GM19455 (cell line): ENCODE measurements around the gene MED10.

Experiments
- ATAC-seq: cut with Tn5 transposase; IDR thresholded peaks from one replicate; pipeline ENCODE4 v1.9.1; 2021; ENCODE audit not compliant: unreplicated experiment

MED10 gene, protein sequence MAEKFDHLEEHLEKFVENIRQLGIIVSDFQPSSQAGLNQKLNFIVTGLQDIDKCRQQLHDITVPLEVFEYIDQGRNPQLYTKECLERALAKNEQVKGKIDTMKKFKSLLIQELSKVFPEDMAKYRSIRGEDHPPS

DNA sequence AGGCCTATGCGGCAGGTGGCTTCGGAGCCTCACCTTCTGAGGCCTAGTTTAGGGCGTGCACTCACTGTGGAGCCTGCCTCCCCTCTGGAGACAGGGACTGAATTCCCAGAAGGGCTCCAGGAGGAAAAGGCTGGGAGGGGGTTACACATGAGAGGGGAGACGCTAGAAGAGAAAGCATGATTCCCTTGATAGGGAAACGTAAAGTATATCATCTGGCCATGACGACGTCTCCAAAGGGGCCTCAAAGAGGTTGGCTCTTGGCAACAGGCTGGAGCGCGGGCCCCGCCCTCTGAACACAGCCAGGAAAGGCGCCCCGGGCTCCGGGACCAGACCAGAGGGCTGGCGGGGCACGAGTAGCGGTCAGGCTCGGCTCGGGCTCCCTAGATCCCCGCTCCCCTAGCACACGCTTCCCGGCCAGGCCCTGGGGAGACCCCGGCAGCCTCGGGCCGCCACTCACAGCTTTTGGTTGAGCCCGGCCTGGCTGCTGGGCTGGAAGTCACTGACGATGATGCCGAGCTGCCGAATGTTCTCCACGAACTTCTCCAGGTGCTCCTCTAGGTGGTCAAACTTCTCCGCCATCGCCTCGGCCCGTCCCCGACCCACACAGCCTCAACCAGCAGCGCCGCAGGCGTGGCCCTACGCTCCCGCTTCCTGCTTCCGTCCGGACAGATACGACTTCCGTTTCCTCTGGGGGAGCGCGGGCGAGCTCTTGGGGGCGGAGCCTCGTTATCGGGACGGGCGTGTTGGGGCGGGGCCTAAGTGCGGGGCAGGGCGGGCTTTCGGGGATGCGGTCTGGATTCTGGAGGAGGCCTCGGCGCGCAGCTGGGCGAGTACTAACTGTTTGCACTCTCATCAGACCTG lies at the start of gene MED10:
Gene MED10, minus strand, starts transcription at position 643 of the 861 bp plus-strand sequence. Its CDS starts 64 bp downstream, at position 579.
- ATAC-seq, result peak; percentile 97

GRCh38 chr5:6427694-6428093 lies 49.3 kb upstream of the MED10 start:
- ATAC-seq, result no peak

GRCh38 chr5:6424700-6425099 lies 46.4 kb upstream of the MED10 start:
- no peak for ATAC-seq

DNA sequence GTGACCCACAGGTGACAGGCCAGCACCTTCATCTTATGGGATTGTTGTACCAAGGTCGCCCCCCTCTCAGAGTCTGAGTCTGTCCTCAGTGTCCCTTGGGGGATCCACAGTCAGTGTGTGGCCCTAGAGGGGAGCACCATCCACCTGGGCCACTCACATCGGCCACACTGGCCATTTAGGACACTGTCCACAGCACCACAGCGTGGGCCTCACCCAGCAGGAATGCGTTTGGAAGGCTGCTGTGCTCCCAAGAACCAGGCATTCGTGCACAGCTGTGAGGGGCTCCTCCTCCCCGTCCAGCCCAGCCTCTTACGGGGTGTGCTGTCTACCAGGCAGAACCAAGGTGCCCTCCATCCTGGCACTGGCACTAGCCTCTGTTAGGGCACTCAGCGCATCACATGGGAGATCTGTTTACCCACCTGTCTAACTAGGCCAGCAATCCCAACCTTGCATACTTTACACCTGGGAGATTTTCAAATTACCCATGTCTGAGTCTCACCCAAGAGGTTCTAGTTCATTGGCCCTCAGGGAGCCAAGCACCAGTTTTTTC lies 45.8 kb upstream of the MED10 start:
- no peak for ATAC-seq

DNA sequence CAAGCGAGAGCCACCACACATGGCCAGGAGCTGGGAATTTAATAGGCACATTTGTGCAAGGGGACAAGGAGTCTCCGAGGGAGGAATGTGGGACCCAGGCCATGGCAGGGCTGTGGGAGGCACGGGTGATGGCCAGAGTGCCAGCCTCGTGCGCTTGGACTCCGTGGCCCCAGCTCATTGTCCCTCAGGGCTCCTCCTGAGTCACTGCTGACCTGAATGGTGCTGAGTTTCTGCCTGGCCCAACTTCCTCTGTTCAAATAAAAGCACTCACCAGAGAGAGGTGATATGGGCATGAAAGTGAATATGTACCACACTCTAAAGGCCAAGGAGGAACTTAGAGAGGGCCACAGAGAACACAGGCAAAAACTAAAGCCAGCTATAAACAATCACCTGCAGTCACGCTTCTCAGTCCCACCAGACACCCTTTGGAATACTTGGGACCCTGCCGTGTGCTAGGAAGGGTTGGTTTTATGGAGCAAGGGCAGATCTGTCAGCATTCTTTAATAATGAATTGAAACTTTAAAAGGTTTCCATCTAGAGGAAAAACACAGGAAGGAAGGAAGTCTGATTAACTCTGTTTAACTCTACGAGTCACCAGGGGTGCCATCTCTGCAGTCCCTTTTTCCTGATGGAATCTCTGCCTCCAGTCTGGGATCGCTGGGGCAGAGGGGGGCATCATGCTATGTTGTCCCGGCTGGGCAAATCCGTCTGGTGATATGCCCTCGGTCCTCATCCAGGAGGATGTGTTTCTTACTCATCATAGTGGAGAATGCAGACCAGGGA lies 45.2 kb upstream of the MED10 start:
- no peak for ATAC-seq

DNA sequence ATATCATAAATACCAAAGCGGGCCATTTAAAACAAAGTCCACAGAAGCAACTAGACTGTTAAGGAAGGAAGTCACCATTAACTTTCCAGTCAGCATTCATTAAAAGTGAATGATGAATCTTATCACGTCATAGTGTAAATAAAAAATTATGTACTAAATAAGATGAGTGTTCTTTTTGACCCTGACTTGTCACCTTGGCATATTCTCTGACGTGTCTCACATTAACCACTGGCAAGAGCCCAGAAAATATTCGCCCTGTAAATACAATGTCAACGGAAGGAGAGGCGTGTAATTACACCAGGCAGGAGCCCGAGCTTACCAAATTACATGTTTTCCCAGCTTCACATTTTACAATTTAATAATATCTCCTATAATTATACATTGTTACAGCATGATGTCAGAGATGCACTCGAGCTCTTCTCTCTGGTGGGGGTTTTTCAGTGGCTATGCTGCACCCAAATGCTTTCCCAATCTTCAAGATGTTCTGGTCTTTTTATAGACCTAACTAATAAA lies 41.0 kb upstream of the MED10 start:
- ATAC-seq, result no peak

- no peak for ATAC-seq
Measured at GRCh38 chr5:6418679-6419276, 40.4 kb upstream of the MED10 start.

DNA sequence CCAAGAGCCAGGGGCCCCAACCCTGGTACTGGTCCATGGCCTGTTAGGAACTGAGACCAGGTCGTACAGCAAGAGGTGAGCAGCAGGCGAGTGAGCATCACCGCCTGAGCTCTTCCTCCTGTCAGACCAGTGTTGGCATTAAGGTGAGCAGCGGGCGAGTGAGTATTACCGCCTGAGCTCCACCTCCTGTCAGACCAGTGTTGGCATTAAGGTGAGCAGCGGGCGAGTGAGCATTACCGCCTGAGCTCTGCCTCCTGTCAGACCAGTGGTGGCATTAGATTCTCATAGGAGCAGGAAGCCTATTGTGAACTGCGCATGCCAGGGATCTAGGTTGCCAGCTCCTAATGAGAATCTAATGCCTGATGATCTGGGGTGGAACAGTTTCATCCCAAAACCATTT lies 39.3 kb upstream of the MED10 start:
- no peak for ATAC-seq

GRCh38 chr5:6412811-6413210 lies 34.5 kb upstream of the MED10 start:
- ATAC-seq, result no peak

DNA sequence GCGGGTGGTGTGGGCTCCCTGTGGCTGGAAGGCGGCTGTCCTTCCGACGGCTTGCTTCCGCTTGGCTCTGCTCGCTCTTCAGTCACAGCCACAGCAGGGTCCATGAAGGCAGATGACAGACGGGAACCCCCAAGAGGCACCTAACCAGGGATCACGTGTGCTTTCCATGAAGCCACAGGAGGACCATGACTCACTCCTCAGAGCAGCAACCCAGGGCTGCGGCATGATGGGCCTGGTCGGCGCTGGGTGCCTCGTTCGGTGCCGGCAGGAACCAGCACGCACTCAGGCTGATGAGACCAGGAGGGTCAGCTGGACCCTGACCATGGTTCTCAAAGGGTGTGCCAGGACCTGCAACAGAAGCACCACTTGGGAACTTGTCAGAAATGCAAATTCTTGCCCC lies 32.8 kb upstream of the MED10 start:
- no peak for ATAC-seq

DNA sequence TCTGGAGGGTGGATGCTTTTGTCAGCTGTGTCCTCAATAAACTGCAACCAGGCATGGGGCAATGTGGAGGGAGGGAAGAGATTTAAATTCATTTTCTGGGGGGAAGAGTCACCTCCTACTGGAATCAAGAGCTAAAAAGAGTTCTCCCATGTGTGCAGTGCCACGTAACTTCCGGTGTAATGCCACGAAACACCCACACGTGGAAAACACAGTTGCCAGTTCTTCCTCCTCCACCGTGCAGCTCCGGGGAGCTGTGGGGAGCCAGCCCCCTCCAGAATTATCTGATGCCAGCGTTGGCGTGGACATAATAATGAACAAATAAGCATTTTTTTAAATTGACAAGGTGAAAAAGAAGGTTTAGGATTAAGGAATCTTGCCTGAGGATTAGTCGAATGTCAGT lies 32.1 kb upstream of the MED10 start:
- ATAC-seq, result no peak

GRCh38 chr5:6408627-6409446 lies 30.5 kb upstream of the MED10 start:
- ATAC-seq, result no peak

- ATAC-seq, result no peak
Measured at GRCh38 chr5:6408260-6408596, 29.9 kb upstream of the MED10 start.

- ATAC-seq, result no peak
Measured at GRCh38 chr5:6407558-6408259, 29.4 kb upstream of the MED10 start.

DNA sequence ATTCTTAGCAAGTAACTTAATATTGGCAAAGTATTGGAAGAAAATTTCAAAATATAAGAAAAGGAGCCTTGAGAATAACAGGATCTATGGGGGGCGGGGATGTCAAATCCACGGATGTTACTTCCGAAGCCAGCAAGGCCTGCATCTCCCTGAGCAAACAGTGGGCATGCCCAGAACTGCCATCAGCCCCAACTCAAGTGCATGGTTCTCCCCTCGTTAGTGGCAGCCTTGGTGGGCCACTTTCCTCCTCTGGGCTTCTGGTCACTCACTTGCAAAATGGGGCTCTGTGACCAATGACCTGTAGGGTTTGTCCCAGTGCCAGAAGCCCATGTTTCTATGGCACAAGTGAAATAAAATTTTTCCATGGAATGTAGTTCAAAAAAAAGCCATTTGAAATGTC lies 27.2 kb upstream of the MED10 start:
- no peak for ATAC-seq

DNA sequence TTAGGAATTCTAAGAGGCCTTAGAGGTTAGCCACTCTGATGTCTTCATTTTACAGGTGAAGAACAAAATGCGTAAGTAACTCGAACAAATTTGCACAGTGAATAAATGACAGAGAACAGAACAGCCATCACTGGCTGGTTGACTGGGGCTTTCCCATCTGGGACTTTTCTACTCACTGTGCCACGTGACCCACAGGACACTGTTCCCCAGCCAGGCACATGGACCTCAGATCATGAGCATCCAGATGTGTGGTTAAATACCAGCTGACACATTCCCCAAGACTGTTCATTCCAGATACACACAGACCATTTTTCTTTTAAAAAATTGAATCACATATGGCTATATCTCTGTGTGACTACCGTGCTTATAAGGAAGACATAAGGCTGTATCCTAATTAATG lies 25.8 kb upstream of the MED10 start:
- no peak for ATAC-seq

DNA sequence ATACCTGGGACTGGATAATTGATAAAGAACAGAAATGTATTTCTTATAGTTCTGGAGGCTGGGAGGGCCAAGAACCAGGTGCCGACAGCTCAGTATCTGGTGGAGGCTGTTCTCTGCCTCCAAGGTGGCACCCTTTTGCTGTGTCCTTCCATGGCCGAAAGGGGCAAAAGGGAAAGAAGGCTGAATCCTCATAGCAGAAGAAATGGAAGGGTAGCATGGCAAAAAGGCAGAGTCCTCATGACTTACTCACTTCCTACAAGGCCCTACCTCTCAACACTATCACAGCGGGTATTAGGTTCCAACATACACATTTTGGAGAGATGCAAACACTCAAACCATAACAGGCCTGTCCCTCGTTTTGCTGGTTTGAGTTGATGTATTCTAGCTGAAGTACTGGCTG lies 25.1 kb upstream of the MED10 start:
- no peak for ATAC-seq

DNA sequence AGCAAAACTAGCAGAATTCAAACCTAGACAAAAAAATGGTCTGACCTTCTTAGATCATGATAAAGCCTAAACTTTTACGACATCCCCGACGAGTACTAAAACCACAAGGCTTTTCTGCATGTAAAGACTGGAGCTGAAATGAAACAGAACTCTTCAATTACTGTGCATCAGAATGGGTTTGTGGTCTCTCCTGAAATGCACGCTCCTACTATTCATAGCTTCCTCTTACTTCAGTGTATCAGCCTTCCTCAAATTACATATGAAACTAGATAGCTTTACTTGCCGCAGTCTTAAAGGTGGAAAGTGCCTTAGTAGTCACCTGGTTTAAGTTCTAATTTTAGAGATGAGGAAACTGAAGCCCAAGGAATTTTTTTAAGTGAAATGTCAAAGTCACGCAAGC lies 24.6 kb upstream of the MED10 start:
- no peak for ATAC-seq

DNA sequence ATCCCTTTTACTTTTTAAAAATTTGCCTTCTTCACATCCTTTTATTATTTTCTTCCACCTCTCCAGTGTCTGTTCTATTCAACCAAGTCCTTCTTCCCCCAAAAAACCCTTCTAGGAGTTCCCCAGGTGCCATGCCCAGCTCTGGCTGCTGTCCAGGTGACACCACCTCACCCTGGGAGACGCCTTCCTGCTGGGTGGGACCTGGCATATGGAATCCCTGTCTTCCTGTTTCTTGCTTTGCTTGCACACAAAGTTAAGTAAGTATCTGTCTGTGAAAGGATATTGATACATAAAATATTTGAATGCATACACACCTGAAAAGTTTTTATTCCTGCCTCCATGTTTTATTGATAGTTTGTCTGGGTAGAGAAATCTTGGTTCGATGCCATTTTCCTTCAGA lies 23.1 kb upstream of the MED10 start:
- no peak for ATAC-seq
